ENCODE measurements around the gene RDH13.
"Not testable (repeated sequence)": the region's sequence is repeated elsewhere in the genome, so short reads cannot be mapped to it uniquely, and the experiment has no call there.

The RDH13 gene

GRCh38 chr19:55079400-55080038, 16.6 kb upstream of the RDH13 start:
- in situ Hi-C loops (cut with HindIII; ENCODE audit: low sequenced_read_pairs), result no loop called here

- in situ Hi-C loops (cut with HindIII; ENCODE audit: low sequenced_read_pairs), result no loop called here
These were observed 16.0 kb upstream of the RDH13 start for GRCh38 chr19:55078996-55079395.

GRCh38 chr19:55077106-55077505, 14.2 kb upstream of the RDH13 start:
- in situ Hi-C loops (cut with HindIII; ENCODE audit: low sequenced_read_pairs), result no loop called here

- in situ Hi-C loops (cut with HindIII; ENCODE audit: low sequenced_read_pairs), result no loop called here
These were observed 13.4 kb upstream of the RDH13 start for GRCh38 chr19:55076321-55076720.

GRCh38 chr19:55075371-55075998, 12.5 kb upstream of the RDH13 start, which contains the start of gene EPS8L1:
EPS8L1 (plus strand) TSS chr19:55075869; CDS start chr19:55076445, 576 bp downstream.
- in situ Hi-C loops (cut with HindIII; ENCODE audit: low sequenced_read_pairs), result no loop called here

- in situ Hi-C loops (cut with HindIII; ENCODE audit: low sequenced_read_pairs), result no loop called here
These were observed 9.0 kb upstream of the RDH13 start for GRCh38 chr19:55071913-55072312.

GRCh38 chr19:55071129-55071502, 8.2 kb upstream of the RDH13 start:
- in situ Hi-C loops (cut with HindIII; ENCODE audit: low sequenced_read_pairs), result no loop called here

- in situ Hi-C loops (cut with HindIII; ENCODE audit: low sequenced_read_pairs), result no loop called here
These were observed 7.6 kb upstream of the RDH13 start for GRCh38 chr19:55070466-55071128.

GRCh38 chr19:55069865-55070197, 6.9 kb upstream of the RDH13 start:
- in situ Hi-C loops (cut with HindIII; ENCODE audit: low sequenced_read_pairs), result no loop called here

- in situ Hi-C loops (cut with HindIII; ENCODE audit: low sequenced_read_pairs), result no loop called here
These were observed 6.3 kb upstream of the RDH13 start for GRCh38 chr19:55068950-55069864.

- in situ Hi-C loops (cut with HindIII; ENCODE audit: low sequenced_read_pairs), result no loop called here
These were observed 4.9 kb upstream of the RDH13 start for GRCh38 chr19:55067869-55068268.

GRCh38 chr19:55066107-55066709, 3.3 kb upstream of the RDH13 start:
- in situ Hi-C loops (cut with HindIII; ENCODE audit: low sequenced_read_pairs), result no loop called here

- in situ Hi-C loops (cut with HindIII; ENCODE audit: low sequenced_read_pairs), result not testable (repeated sequence)
These were observed 2.6 kb upstream of the RDH13 start for GRCh38 chr19:55065516-55065915.

GRCh38 chr19:55063492-55063843, 520 bp upstream of the RDH13 start:
- in situ Hi-C loops (cut with HindIII; ENCODE audit: low sequenced_read_pairs), result no loop called here

- in situ Hi-C loops (cut with HindIII; ENCODE audit: low sequenced_read_pairs), result not testable (repeated sequence)
These were observed 2.7 kb downstream of the RDH13 start for GRCh38 chr19:55060287-55060686.

GRCh38 chr19:55058781-55059610, 4.0 kb downstream of the RDH13 start:
- in situ Hi-C loops (cut with HindIII; ENCODE audit: low sequenced_read_pairs), result no loop called here

- in situ Hi-C loops (cut with HindIII; ENCODE audit: low sequenced_read_pairs), result no loop called here
These were observed 6.1 kb downstream of the RDH13 start for GRCh38 chr19:55056827-55057226.

- in situ Hi-C loops (cut with HindIII; ENCODE audit: low sequenced_read_pairs), result no loop called here
These were observed 9.2 kb downstream of the RDH13 start for GRCh38 chr19:55053735-55054134.

- in situ Hi-C loops (cut with HindIII; ENCODE audit: low sequenced_read_pairs), result no loop called here
These were observed 12.0 kb downstream of the RDH13 start for GRCh38 chr19:55050749-55051532.
